Measurements from ENCODE around the gene TMEM190. TPM values are rescaled to one million over a fixed set of nuclear protein-coding genes. Genes with fewer than 3 reads are reported as not detected.
A peak's percentile ranks its signal among the peaks of the same experiment; 100 is the strongest.

Gene TMEM190
- total RNA-seq, 1 donor from 2014 or later: not detected

GRCh38 chr19:55386493-55386971, 9.9 kb downstream of the TMEM190 start:
- FAIRE-seq (no peak), DNase-seq (ENCODE audit: low read depth) (peak; percentile 26)
- Histone ChIP-seq H3K36me3 (ENCODE audit: control insufficient read depth, insufficient read depth, low read length) (peaks cover 32% of the 10 kb centered on the region), H3K27me3 (ENCODE audit: control insufficient read depth, insufficient read depth, low read length) (no peaks in the 10 kb centered on the region), H3K4me3 (ENCODE audit: low read depth, low read length) (peak overlapping the region; percentile 77)
- no peak for TF ChIP-seq CTCF (IDR thresholded peaks at IDR 0.05; ENCODE audit: insufficient read depth, low read length, severe bottlenecking)

- TF ChIP-seq CTCF (IDR thresholded peaks at IDR 0.05; ENCODE audit: insufficient read depth, low read length, severe bottlenecking): no peak
- no peak for FAIRE-seq
- Histone ChIP-seq H3K4me3 (ENCODE audit: low read depth, low read length) (no peak overlapping the region), H3K36me3 (ENCODE audit: control insufficient read depth, insufficient read depth, low read length) (peaks cover 32% of the 10 kb centered on the region), H3K27me3 (ENCODE audit: control insufficient read depth, insufficient read depth, low read length) (no peaks in the 10 kb centered on the region)
- DNase-seq (ENCODE audit: low read depth): no peak
Measured at GRCh38 chr19:55387736-55388497, 11.3 kb downstream of the TMEM190 start.

- no peak for FAIRE-seq
- Histone ChIP-seq H3K4me3 (ENCODE audit: low read depth, low read length) (no peak overlapping the region), H3K36me3 (ENCODE audit: control insufficient read depth, insufficient read depth, low read length) (peaks cover 32% of the 10 kb centered on the region), H3K27me3 (ENCODE audit: control insufficient read depth, insufficient read depth, low read length) (no peaks in the 10 kb centered on the region)
- no peak for DNase-seq (ENCODE audit: low read depth)
- no peak for TF ChIP-seq CTCF (IDR thresholded peaks at IDR 0.05; ENCODE audit: insufficient read depth, low read length, severe bottlenecking)
Measured at GRCh38 chr19:55389386-55390317, 13.0 kb downstream of the TMEM190 start.

- H3K27me3 ChIP-seq (ENCODE audit: control insufficient read depth, insufficient read depth, low read length): no peaks in the 10 kb centered on the region
- FAIRE-seq (no peak), DNase-seq (ENCODE audit: low read depth) (no peak)
- H3K4me3 ChIP-seq (ENCODE audit: low read depth, low read length): no peak overlapping the region
- no peak for TF ChIP-seq CTCF (IDR thresholded peaks at IDR 0.05; ENCODE audit: insufficient read depth, low read length, severe bottlenecking)
- peaks cover 32% of the 10 kb centered on the region for H3K36me3 ChIP-seq (ENCODE audit: control insufficient read depth, insufficient read depth, low read length)
Measured at GRCh38 chr19:55390461-55390880, 13.8 kb downstream of the TMEM190 start.

GRCh38 chr19:55391191-55391670, 14.6 kb downstream of the TMEM190 start:
- FAIRE-seq (no peak), DNase-seq (ENCODE audit: low read depth) (no peak)
- Histone ChIP-seq H3K27me3 (ENCODE audit: control insufficient read depth, insufficient read depth, low read length) (no peaks in the 10 kb centered on the region), H3K4me3 (ENCODE audit: low read depth, low read length) (no peak overlapping the region), H3K36me3 (ENCODE audit: control insufficient read depth, insufficient read depth, low read length) (peaks cover 32% of the 10 kb centered on the region)
- no peak for TF ChIP-seq CTCF (IDR thresholded peaks at IDR 0.05; ENCODE audit: insufficient read depth, low read length, severe bottlenecking)
